Heart left ventricle (tissue), 13 donors: ENCODE data around the gene CUEDC2.

ENCODE experiments used
- CTCF ChIP-seq, 12 donors: fragments of 200-600 bp; sonication (generic) in 4 of 12; IDR thresholded peaks; one replicate each; pipeline versions ENCODE4 v1.5.0 to v1.8.0; 2018 to 2022; ENCODE audit warnings: antibody characterized with exemption in 12 of 12, mild to moderate bottlenecking in 5 of 12
- POLR2A ChIP-seq, 2 donors: fragments of 450-650 bp; IDR thresholded peaks; one replicate each; pipeline ENCODE4 v1.6.1; 2017; ENCODE audit warnings: antibody characterized with exemption in 2 of 2, mild to moderate bottlenecking in 2 of 2, moderate library complexity in 2 of 2
- donor health status: ischemic (EF 13 %, LVEDD 7.1; RV severe dilation, severe dysfunction).
- donor health status: DM: no; HTN: yes; CAD: no.
- donor health status: DM: no; HTN: no; CAD: no.
- donor health status: ischemic (EF 25% LVEDD 6.9; RV normal size, moderate dysfunction).
- donor health status: ischemic (EF 25% LVEDD 5.7; RV mildly dilated, moderate dysfunction).
- donor health status: ischemic (EF 35%, LVEDD 5.7; RV mildly dilated, moderate dysfunction).
- donor health status: nonischemic (EF 11% LVEDD 7.7; RV severe dilation, severe dysfunction).
- donor health status: DM: yes; HTN: yes; CAD: no.
- donor health status: PGD.
- donor health status: ischemic (EF 29% LVEDD 5.4; RV normal size, mild dysfunction).
- donor health status: nonischemic (EF 23%, LVEDD 6.1; RV moderate dilation, normal function).

GRCh38 chr10:102424145-102424544, 8.2 kb downstream of the CUEDC2 start:
- TF ChIP-seq CTCF (IDR thresholded peaks at IDR 0.05) (no peak), POLR2A (IDR thresholded peaks at IDR 0.05) (no peak)
